OCI-LY1 (cell line): ENCODE measurements around the gene PGBD5.

ENCODE experiments used
- H2AFZ ChIP-seq: fragments of 200-600 bp; sonication (generic), shearing (Covaris generic); 2 replicates; pipeline ENCODE4 v1.6.0; 2014; ENCODE audit warnings: antibody characterized with exemption, mild to moderate bottlenecking, low read length
- H3F3A ChIP-seq: fragments of 200-600 bp; sonication (generic), shearing (Covaris generic); 2 replicates; pipeline ENCODE4 v1.6.0; 2014; ENCODE audit warnings: mild to moderate bottlenecking, antibody characterized with exemption, low read length, moderate library complexity; ENCODE audit not compliant: insufficient read depth
- H3K27ac ChIP-seq: fragments of 200-600 bp; sonication (generic); 2 replicates; pipeline ENCODE4 v1.5.1; 2014; ENCODE audit warnings: low read length, mixed run types, mild to moderate bottlenecking, low read depth; ENCODE audit not compliant: poor library complexity, severe bottlenecking
- H3K27me3 ChIP-seq: fragments of 200-600 bp; sonication (generic); 2 replicates; pipeline ENCODE4 v1.6.0; 2014; ENCODE audit warnings: antibody characterized with exemption, mild to moderate bottlenecking, low read length, moderate library complexity; ENCODE audit not compliant: insufficient read depth
- H3K36me3 ChIP-seq: fragments of 200-600 bp; sonication (generic); 2 replicates; pipeline ENCODE4 v1.6.1; 2014; ENCODE audit warnings: mild to moderate bottlenecking, antibody characterized with exemption, low read length, moderate library complexity, mixed read lengths; ENCODE audit not compliant: insufficient read depth
- H3K4me1 ChIP-seq: fragments of 200-600 bp; sonication (generic); 2 replicates; pipeline ENCODE4 v1.5.1; 2014; ENCODE audit warnings: mild to moderate bottlenecking, low read length, moderate library complexity; ENCODE audit not compliant: insufficient read depth, severe bottlenecking
- H3K4me2 ChIP-seq: fragments of 200-600 bp; sonication (generic), shearing (Covaris generic); 2 replicates; pipeline ENCODE4 v1.6.1; 2014; ENCODE audit warnings: low read length
- H3K4me3 ChIP-seq: fragments of 200-600 bp; sonication (generic); 2 replicates; pipeline ENCODE4 v1.5.1; 2014; ENCODE audit warnings: low read length, low read depth, mild to moderate bottlenecking, mixed read lengths; ENCODE audit not compliant: poor library complexity, severe bottlenecking
- H3K79me2 ChIP-seq: fragments of 200-600 bp; shearing (Covaris generic); 2 replicates; pipeline ENCODE4 v1.6.1; 2016; ENCODE audit warnings: mixed run types, low read length, mixed read lengths; ENCODE audit not compliant: insufficient read depth
- H3K9ac ChIP-seq: fragments of 200-600 bp; sonication (generic), shearing (Covaris generic); 2 replicates; pipeline ENCODE4 v1.6.1; 2014; ENCODE audit warnings: mild to moderate bottlenecking, low read length, mixed read lengths
- H3K9me2 ChIP-seq: fragments of 200-600 bp; sonication (generic), shearing (Covaris generic); 2 replicates; pipeline ENCODE4 v1.6.1; 2014; ENCODE audit warnings: low read depth, mild to moderate bottlenecking, low read length, mixed read lengths
- H3K9me3 ChIP-seq: fragments of 200-600 bp; shearing (Covaris generic); 2 replicates; pipeline ENCODE4 v1.6.1; 2014; ENCODE audit warnings: low read length, mixed read lengths
- H4K20me1 ChIP-seq: fragments of 200-600 bp; sonication (generic), shearing (Covaris generic); 2 replicates; pipeline ENCODE4 v1.6.0; 2016; ENCODE audit warnings: mild to moderate bottlenecking, low read length; ENCODE audit not compliant: insufficient read depth
- EZH2 ChIP-seq: fragments of 200-600 bp; sonication (generic), shearing (Covaris generic); IDR thresholded peaks from 2 replicates; pipeline ENCODE4 v1.8.0; 2017; ENCODE audit warnings: borderline replicate concordance, mixed run types, mild to moderate bottlenecking, antibody characterized with exemption, low read length, moderate library complexity, mixed read lengths
- TF ChIP-seq, protein P1 (sequence below): fragments of 200-600 bp; sonication (generic), shearing (Covaris generic); IDR thresholded peaks from 2 replicates; pipeline ENCODE4 v1.5.1; 2017; ENCODE audit warnings: mild to moderate bottlenecking, antibody characterized with exemption, low read length, moderate library complexity, mixed read lengths

Gene PGBD5

DNA sequence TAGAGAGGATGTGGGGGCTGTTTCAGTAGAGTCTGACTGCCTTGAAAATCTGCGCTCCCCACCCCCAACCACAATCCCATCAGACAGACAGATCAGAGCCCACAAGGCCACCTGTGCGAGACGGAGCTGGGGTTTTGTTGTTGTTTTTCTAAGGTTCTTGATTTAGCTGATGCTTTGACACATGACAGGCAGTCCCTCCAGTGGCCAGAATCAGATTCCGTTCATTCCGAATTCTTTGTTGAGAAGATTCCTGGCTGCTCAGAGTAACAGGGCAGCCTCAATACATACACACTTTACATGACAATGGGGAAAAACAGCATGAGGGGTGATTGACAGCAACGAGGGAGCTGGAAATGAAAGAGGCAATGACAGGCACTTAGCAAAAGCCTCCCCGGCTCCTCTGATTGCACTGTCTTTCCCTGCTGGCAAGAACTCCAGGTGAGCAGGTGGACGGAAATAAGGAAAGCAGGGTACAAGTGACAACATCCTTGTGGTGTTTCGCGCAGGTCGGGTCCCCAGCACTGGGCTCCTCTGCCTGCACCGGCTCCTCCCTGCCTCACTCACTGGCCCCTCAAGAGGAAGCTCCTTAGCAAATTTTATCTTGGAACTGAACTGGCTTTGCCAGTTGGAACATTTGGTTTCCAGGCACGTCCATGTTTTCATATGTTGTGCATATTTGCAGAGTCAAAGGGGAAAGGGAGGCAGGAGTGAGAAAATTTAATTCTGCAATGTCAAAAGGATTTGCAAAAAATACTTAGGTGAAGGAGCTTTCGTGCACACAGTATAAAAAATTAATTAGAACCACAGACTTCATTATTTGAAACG is 148.7 kb downstream of the PGBD5 start:
- no peaks in the 10 kb centered on the region for H3K27me3 ChIP-seq
- no peaks in the 10 kb centered on the region for H3K9me2 ChIP-seq
- H3K4me3 ChIP-seq, result peak overlapping the region; percentile 13
- H3K36me3 ChIP-seq, result peaks cover 36% of the 10 kb centered on the region
- peaks cover 79% of the 10 kb centered on the region for H3K4me1 ChIP-seq
- H3K4me2 ChIP-seq, result peak overlapping the region; percentile 52
- H3K9ac ChIP-seq, result peak overlapping the region; percentile 57; the same call in 1 of the 2 replicates
- peak overlapping the region; percentile 97 for H3K27ac ChIP-seq
- no peak for TF ChIP-seq EZH2
- TF ChIP-seq, protein P1, sequence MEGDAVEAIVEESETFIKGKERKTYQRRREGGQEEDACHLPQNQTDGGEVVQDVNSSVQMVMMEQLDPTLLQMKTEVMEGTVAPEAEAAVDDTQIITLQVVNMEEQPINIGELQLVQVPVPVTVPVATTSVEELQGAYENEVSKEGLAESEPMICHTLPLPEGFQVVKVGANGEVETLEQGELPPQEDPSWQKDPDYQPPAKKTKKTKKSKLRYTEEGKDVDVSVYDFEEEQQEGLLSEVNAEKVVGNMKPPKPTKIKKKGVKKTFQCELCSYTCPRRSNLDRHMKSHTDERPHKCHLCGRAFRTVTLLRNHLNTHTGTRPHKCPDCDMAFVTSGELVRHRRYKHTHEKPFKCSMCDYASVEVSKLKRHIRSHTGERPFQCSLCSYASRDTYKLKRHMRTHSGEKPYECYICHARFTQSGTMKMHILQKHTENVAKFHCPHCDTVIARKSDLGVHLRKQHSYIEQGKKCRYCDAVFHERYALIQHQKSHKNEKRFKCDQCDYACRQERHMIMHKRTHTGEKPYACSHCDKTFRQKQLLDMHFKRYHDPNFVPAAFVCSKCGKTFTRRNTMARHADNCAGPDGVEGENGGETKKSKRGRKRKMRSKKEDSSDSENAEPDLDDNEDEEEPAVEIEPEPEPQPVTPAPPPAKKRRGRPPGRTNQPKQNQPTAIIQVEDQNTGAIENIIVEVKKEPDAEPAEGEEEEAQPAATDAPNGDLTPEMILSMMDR, result peak; percentile 48; the same call in 1 of the 2 replicates
- no peaks in the 10 kb centered on the region for H3K9me3 ChIP-seq
- H3F3A ChIP-seq, result no peaks in the 10 kb centered on the region
- no peaks in the 10 kb centered on the region for H4K20me1 ChIP-seq
- no peaks in the 10 kb centered on the region for H3K79me2 ChIP-seq
- H2AFZ ChIP-seq, result no peak overlapping the region

DNA sequence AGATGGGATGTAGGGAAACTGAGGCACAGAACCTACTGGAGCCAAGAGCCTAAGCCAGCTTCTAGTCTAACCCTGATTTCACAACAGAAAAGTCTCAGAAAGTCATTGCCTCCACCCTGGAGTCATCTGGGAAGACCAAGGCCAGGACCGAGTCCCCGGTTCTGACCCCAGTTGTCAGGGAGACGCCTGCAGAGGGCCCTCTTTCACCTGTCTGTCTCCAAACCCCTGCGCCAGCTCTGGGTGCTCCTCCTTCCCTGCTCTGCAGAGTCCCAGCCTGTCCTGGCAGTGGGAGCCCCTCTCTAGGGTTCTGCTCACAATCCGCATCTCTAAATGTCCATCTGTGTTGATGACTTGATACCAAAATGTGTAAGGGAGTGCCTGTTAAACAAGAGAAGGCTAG is 149.7 kb downstream of the PGBD5 start:
- H4K20me1 ChIP-seq, result no peaks in the 10 kb centered on the region
- peak overlapping the region; percentile 97 for H3K27ac ChIP-seq
- H3K9me2 ChIP-seq, result no peaks in the 10 kb centered on the region
- peak overlapping the region; percentile 52; the same call in 1 of the 2 replicates for H3K4me2 ChIP-seq
- H3K4me1 ChIP-seq, result peaks cover 71% of the 10 kb centered on the region
- no peaks in the 10 kb centered on the region for H3K27me3 ChIP-seq
- no peaks in the 10 kb centered on the region for H3F3A ChIP-seq
- no peak for TF ChIP-seq EZH2
- TF ChIP-seq, protein P1, result no peak
- H3K9ac ChIP-seq, result no peak overlapping the region
- H3K4me3 ChIP-seq, result no peak overlapping the region
- no peak overlapping the region for H2AFZ ChIP-seq
- H3K79me2 ChIP-seq, result no peaks in the 10 kb centered on the region
- no peaks in the 10 kb centered on the region for H3K9me3 ChIP-seq
- peaks cover 36% of the 10 kb centered on the region for H3K36me3 ChIP-seq

DNA sequence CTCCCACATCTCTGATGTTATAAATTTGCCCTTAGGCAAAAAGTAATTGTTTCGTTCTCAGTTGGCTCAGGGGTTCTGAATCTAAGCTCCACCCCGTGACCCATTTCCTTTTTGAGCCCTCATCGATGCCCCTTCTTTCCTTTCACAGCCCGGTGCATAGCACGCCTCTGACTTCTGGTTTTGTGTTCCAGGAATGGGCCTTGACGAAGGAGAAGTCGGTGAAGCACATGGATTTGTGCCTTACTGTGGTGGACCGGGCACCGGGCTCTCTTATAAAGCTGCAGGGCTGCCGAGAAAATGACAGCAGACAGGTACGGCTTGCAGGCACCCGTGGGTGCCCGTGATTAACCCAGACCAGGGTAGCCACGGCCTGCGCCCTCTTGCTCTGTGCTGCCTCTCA is 151.9 kb downstream of the PGBD5 start:
- Histone ChIP-seq H3K4me3 (no peak overlapping the region), H3K9me3 (no peaks in the 10 kb centered on the region), H3K9me2 (no peaks in the 10 kb centered on the region), H3K27me3 (no peaks in the 10 kb centered on the region), H3K27ac (peak overlapping the region; percentile 68), H4K20me1 (no peaks in the 10 kb centered on the region), H3K4me1 (peaks cover 75% of the 10 kb centered on the region), H3K9ac (no peak overlapping the region), H2AFZ (no peak overlapping the region), H3K36me3 (peaks cover 33% of the 10 kb centered on the region), H3F3A (no peaks in the 10 kb centered on the region), H3K79me2 (no peaks in the 10 kb centered on the region), H3K4me2 (no peak overlapping the region)
- no peak for TF ChIP-seq EZH2
- TF ChIP-seq, protein P1, result no peak
